ENCODE measurements around the gene DNER.

GRCh38 chr2:229691631-229692030, 22.7 kb downstream of the DNER start:
- no peak for TF ChIP-seq CTCF (IDR thresholded peaks at IDR 0.05)
- TF ChIP-seq POLR2A (IDR thresholded peaks at IDR 0.05), result no peak
